GM19099 (cell line): ENCODE results near the gene LRRC51.

ENCODE experiments used
- POLR2A ChIP-seq: IDR thresholded peaks from 3 replicates; pipeline ENCODE4 v1.6.1; 2011; ENCODE audit warnings: low read depth; ENCODE audit not compliant: insufficient read length; ENCODE audit errors: extremely low read depth

The LRRC51 gene, protein sequence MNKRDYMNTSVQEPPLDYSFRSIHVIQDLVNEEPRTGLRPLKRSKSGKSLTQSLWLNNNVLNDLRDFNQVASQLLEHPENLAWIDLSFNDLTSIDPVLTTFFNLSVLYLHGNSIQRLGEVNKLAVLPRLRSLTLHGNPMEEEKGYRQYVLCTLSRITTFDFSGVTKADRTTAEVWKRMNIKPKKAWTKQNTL

DNA sequence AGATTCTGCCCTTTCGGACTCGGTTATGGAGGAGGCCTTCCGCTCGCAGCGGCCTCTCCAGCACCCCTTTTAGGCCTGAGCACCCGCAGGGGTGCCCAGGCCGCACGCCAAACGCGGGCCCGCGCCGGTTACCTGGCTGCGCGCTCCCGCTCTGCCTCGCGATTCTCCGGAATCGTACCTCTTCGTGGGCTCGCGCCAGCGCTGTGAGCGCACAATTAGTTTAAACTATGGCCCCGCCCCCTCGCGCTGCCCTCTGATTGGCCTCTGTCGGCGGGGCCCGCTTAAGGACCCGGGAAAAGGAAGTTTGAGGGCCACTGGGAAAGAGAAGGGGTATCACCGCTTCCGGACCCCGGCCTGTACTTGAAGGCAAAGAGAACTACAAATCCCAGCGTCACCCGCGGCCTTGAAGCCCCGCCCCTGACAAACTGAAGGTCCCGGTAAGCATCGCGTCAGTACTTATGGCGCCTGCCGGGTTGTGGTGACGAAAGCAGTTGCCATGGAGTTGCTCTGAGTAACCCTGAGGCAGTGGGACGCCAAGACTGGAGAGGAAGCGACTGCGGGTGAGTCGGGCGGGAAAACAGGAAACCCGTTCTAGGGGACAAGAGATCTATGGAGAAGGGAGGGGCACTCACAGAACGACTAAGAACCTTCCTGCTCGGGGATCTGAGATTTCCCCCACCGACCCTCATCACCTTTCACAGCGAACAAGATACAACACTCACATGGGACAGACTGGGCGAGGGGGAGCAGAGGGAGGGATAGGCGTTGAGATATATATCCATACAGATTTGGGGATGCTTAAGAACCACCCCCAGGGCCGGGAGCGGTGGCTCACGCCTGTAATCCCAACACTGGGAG lies at the start of gene LRRC51, which contains the start of gene NUMA1:
LRRC51 (plus strand) TSS at position 525 of the 858 bp plus-strand sequence. CDS start 8,234 bp downstream, outside the sequence.
NUMA1 (minus strand) TSS at position 217 of the 858 bp plus-strand sequence. CDS start 44,599 bp downstream, outside the sequence.
- TF ChIP-seq POLR2A, result peak; percentile 81

DNA sequence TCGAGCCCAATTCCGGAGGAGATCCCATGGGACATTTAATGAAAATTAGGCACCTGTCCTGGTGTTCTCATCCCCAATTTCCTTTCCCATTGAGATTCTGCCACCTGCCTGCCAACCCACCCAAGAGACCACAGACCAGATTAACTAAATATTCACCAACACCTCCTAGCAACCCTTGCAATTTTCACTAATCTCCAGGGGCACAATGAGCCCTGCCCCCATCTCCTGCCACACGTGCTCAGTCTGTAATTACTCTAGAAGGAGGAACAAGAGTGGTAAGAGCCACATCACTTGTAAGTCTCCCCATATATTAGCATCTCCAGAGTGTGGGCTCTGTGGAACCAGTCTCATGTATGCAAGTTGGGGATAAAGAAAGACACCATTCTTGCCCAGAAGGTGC lies 44.0 kb upstream of the LRRC51 start:
- no peak for TF ChIP-seq POLR2A

- no peak for TF ChIP-seq POLR2A
Measured at GRCh38 chr11:72037554-72038311, 42.9 kb upstream of the LRRC51 start.

DNA sequence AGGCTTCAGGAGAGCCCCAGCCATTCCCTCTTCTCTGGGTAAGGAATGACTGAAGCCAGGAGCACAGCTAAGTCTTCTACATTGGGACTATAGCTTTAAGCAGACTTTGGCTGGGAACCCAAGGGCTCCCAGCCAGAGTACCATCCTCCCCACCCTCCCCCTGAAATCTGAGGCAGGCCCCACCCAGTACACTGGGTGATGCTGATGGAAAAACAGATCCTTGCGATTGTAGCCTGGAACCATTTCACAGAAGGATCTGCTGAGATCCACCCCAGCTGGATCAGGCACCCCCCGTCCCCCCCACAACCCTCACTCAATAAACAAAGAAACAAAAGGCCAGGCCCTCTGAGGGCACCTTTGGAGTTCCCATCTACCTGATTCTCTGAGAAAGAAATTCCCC lies 42.2 kb upstream of the LRRC51 start:
- no peak for TF ChIP-seq POLR2A

GRCh38 chr11:72039031-72039855 lies 41.4 kb upstream of the LRRC51 start:
- no peak for TF ChIP-seq POLR2A

- TF ChIP-seq POLR2A, result no peak
Measured at GRCh38 chr11:72039856-72040401, 40.7 kb upstream of the LRRC51 start.

- no peak for TF ChIP-seq POLR2A
Measured at GRCh38 chr11:72040491-72041363, 39.9 kb upstream of the LRRC51 start.

- peak; percentile 61 for TF ChIP-seq POLR2A
Measured at GRCh38 chr11:72041364-72042063, 39.1 kb upstream of the LRRC51 start.

DNA sequence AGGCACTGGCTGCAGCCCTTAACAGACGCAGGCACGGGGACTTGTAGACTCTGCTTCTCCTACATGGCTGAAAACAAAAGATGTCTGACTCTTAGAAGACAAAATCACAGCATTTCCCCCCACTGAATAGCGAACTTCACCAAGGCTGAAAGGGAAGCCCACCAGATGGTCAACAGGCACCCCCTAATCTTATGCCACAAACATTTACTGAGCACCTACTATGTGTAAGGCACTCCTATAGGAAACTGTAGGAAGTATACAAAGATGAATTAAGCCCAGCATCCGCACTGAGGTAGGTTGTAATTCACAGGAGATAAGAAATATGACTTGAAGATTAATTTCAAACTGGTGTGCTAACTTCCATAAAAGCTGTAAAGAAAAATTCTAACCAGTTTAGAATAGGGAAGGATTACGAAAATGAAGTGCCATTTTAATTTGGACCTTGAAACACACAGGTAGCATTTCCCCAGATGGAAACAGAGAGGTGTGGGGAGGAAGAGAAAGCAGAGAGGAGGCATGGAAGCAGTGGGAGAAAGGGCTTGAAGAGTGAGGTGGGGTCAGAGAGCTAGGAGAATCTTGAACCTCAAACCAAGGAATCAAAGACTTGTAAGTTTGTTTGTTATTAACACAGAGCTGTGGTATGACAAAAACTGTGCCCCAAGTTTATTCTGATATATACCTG lies 38.4 kb upstream of the LRRC51 start:
- TF ChIP-seq POLR2A, result no peak

- TF ChIP-seq POLR2A, result no peak
Measured at GRCh38 chr11:72045849-72046248, 34.8 kb upstream of the LRRC51 start.

DNA sequence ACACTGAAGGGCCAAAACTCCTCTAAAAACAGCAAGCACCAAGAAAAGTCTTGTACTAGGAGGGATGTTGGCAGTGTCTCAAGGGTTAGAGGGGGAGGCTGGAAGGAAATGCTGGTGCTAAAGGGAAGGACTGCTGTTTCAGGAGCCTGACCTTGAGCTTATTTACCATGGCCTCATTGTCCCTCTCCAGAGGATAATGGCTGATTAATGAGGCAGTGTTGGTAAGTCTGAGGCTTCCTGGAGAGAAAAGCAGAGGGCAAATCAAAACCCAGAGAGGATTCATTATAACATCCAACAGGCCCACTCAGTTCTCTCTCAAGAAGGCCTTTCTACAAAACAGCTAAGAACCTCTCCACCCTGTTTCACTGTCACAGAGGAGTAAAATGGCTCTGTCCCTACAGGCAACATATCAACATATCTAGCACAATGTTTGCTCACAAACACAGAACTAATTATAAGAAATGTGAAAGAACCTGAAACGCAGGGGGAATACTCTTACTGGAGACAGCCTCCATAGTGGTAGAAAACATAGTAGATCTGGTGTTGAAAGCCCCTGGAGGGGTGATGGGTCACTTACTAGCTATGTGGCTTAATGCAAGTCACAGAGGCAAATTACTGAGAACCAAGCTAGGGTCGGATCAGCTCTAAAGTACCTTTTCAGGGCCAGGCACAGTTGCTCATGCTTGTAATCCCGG lies 31.7 kb upstream of the LRRC51 start:
- no peak for TF ChIP-seq POLR2A
